22Rv1 (cell line): ENCODE results near the gene PRSS38.

Experiments
- CTCF ChIP-seq: fragments of 450-650 bp; IDR thresholded peaks from 2 replicates; pipeline ENCODE4 v1.5.1; 2017; ENCODE audit warnings: mild to moderate bottlenecking
- ZFX ChIP-seq: fragments of 450-650 bp; IDR thresholded peaks from 2 replicates; pipeline ENCODE4 v1.6.1; 2017; ENCODE audit warnings: antibody characterized with exemption, borderline replicate concordance

DNA sequence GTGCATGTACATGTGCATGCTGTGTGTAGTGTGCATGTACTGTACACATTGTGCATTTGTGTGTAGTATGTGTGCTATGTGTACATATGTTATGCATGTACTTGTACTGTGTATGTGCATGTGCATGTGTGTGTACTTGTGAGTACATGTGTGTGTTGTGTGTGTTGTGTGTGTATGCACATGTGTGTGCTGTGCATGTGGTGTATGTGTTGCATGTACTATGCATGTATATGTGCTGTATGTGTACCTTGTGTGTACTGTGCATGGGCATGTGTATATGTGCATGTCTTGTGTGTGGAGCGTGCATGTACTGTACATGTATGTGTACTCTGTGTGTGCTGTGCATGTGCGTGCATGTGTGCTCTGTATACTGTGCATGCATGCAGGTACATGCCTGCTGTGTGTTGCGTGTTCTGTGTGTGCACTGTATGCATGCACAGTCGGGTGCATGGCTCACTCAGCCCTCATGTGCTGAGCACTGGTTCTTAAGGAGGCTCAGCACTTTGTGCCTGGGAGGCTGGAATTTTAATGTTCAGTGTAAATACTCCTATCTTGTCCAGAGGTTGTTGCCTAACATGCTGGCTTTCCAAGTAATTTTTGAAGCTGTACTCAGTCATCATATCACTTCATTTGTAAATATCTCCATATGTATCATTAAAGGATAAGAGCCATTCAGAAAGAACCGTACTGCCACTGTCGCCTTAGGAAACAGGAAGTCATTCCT lies 47.9 kb upstream of the PRSS38 start:
- TF ChIP-seq CTCF (no peak), ZFX (no peak)
